ENCODE measurements around the gene USP36.

Gene USP36

GRCh38 chr17:78821961-78822360 lies 18.7 kb downstream of the USP36 start:
- TF ChIP-seq TCF12 (IDR thresholded peaks at IDR 0.05; ENCODE audit: low read depth) = no peak

GRCh38 chr17:78820841-78821240 lies 19.8 kb downstream of the USP36 start:
- TF ChIP-seq FOXM1 (IDR thresholded peaks at IDR 0.05; ENCODE audit: borderline replicate concordance, low read depth) = no peak
- TF ChIP-seq CREB1 (IDR thresholded peaks at IDR 0.05; ENCODE audit: low read depth) = no peak
- no peak for TF ChIP-seq REST (IDR thresholded peaks at IDR 0.05; ENCODE audit: low read depth)
- TF ChIP-seq TEAD4 (IDR thresholded peaks at IDR 0.05) = no peak
- no peak for TF ChIP-seq MAX (IDR thresholded peaks at IDR 0.05)
- no peak for TF ChIP-seq CEBPB (IDR thresholded peaks at IDR 0.05)
- TF ChIP-seq NFIC (IDR thresholded peaks at IDR 0.05) = no peak
- TF ChIP-seq TCF12 (IDR thresholded peaks at IDR 0.05; ENCODE audit: low read depth) = no peak
- no peak for TF ChIP-seq RAD21 (IDR thresholded peaks at IDR 0.05; ENCODE audit: low read depth)
- no peak for TF ChIP-seq EP300 (IDR thresholded peaks at IDR 0.05; ENCODE audit: borderline replicate concordance)
- TF ChIP-seq YY1 (IDR thresholded peaks at IDR 0.05; ENCODE audit: low read depth) = no peak
- TF ChIP-seq EGR1 (IDR thresholded peaks at IDR 0.05) = no peak

- no peak for TF ChIP-seq TAF1 (IDR thresholded peaks at IDR 0.05; ENCODE audit: low read depth)
- TF ChIP-seq YY1 (IDR thresholded peaks at IDR 0.05; ENCODE audit: low read depth) = no peak
- TF ChIP-seq TCF12 (IDR thresholded peaks at IDR 0.05; ENCODE audit: low read depth) = no peak
- no peak for TF ChIP-seq CREB1 (IDR thresholded peaks at IDR 0.05; ENCODE audit: low read depth)
- TF ChIP-seq EP300 (IDR thresholded peaks at IDR 0.05; ENCODE audit: borderline replicate concordance) = no peak
- no peak for TF ChIP-seq TEAD4 (IDR thresholded peaks at IDR 0.05)
- no peak for TF ChIP-seq CEBPB (IDR thresholded peaks at IDR 0.05)
- no peak for TF ChIP-seq NFIC (IDR thresholded peaks at IDR 0.05)
- TF ChIP-seq USF1 (IDR thresholded peaks at IDR 0.05) = no peak
- no peak for TF ChIP-seq FOXM1 (IDR thresholded peaks at IDR 0.05; ENCODE audit: borderline replicate concordance, low read depth)
- TF ChIP-seq ZBTB7A (IDR thresholded peaks at IDR 0.05; ENCODE audit: low read depth) = no peak
- TF ChIP-seq EGR1 (IDR thresholded peaks at IDR 0.05) = no peak
- no peak for TF ChIP-seq MAX (IDR thresholded peaks at IDR 0.05)
Measured at GRCh38 chr17:78819806-78820792, 20.5 kb downstream of the USP36 start.

- TF ChIP-seq NFIC (IDR thresholded peaks at IDR 0.05) = no peak
- TF ChIP-seq YY1 (IDR thresholded peaks at IDR 0.05; ENCODE audit: low read depth) = no peak
- TF ChIP-seq TEAD4 (IDR thresholded peaks at IDR 0.05) = no peak
- TF ChIP-seq REST (IDR thresholded peaks at IDR 0.05; ENCODE audit: low read depth) = no peak
- no peak for TF ChIP-seq EP300 (IDR thresholded peaks at IDR 0.05; ENCODE audit: borderline replicate concordance)
- TF ChIP-seq CREB1 (IDR thresholded peaks at IDR 0.05; ENCODE audit: low read depth) = no peak
- no peak for TF ChIP-seq MAX (IDR thresholded peaks at IDR 0.05)
- no peak for TF ChIP-seq RAD21 (IDR thresholded peaks at IDR 0.05; ENCODE audit: low read depth)
- no peak for TF ChIP-seq ZBTB7A (IDR thresholded peaks at IDR 0.05; ENCODE audit: low read depth)
- TF ChIP-seq CEBPB (IDR thresholded peaks at IDR 0.05) = no peak
Measured at GRCh38 chr17:78819402-78819801, 21.2 kb downstream of the USP36 start.

GRCh38 chr17:78818932-78819331 lies 21.7 kb downstream of the USP36 start:
- TF ChIP-seq EGR1 (IDR thresholded peaks at IDR 0.05) = no peak
- TF ChIP-seq TAF1 (IDR thresholded peaks at IDR 0.05; ENCODE audit: low read depth) = no peak
- no peak for TF ChIP-seq REST (IDR thresholded peaks at IDR 0.05; ENCODE audit: low read depth)
- TF ChIP-seq MAX (IDR thresholded peaks at IDR 0.05) = no peak
- TF ChIP-seq FOXM1 (IDR thresholded peaks at IDR 0.05; ENCODE audit: borderline replicate concordance, low read depth) = no peak
- no peak for TF ChIP-seq TCF12 (IDR thresholded peaks at IDR 0.05; ENCODE audit: low read depth)
- no peak for TF ChIP-seq NFIC (IDR thresholded peaks at IDR 0.05)
- TF ChIP-seq YY1 (IDR thresholded peaks at IDR 0.05; ENCODE audit: low read depth) = no peak
- no peak for TF ChIP-seq ZBTB7A (IDR thresholded peaks at IDR 0.05; ENCODE audit: low read depth)
- TF ChIP-seq TEAD4 (IDR thresholded peaks at IDR 0.05) = no peak

Data from Ishikawa (cell line).